Activated CD8-positive, alpha-beta memory T cell treated with anti-CD3 and anti-CD28 coated beads for 1 hour (primary cell): ENCODE results near the gene IFT52.

Experiments
- DNase-seq, 2 donors: peaks; one replicate each; pipeline ENCODE4 v3.0.0-alpha.2; 2020; ENCODE audit warnings: low read depth in 1 of 2; ENCODE audit errors: extremely low read depth in 1 of 2

IFT52 gene

GRCh38 chr20:43590392-43591303 is at the start of gene IFT52:
TSS of gene IFT52 (plus strand) at chr20:43590937. CDS start at chr20:43594699, 3,762 bp downstream.
- DNase-seq = peak; percentile 70 to 81

- DNase-seq = no peak
Measured at GRCh38 chr20:43541214-43541613, 49.5 kb upstream of the IFT52 start.

- DNase-seq = no peak
Measured at GRCh38 chr20:43542161-43542560, 48.6 kb upstream of the IFT52 start.

- no peak for DNase-seq
Measured at GRCh38 chr20:43542674-43543073, 48.1 kb upstream of the IFT52 start.

GRCh38 chr20:43543138-43543537 is 47.6 kb upstream of the IFT52 start:
- DNase-seq = no peak

GRCh38 chr20:43544501-43544900 is 46.2 kb upstream of the IFT52 start:
- DNase-seq = no peak

- DNase-seq = no peak
Measured at GRCh38 chr20:43545837-43546578, 44.7 kb upstream of the IFT52 start.

- no peak for DNase-seq
Measured at GRCh38 chr20:43548273-43548880, 42.4 kb upstream of the IFT52 start.

- no peak for DNase-seq
Measured at GRCh38 chr20:43549416-43550065, 41.2 kb upstream of the IFT52 start.

GRCh38 chr20:43550456-43550855 is 40.3 kb upstream of the IFT52 start:
- DNase-seq = no peak

GRCh38 chr20:43554369-43554768 is 36.4 kb upstream of the IFT52 start:
- no peak for DNase-seq

GRCh38 chr20:43558412-43559146 is 32.2 kb upstream of the IFT52 start, which contains the start of gene SGK2:
TSS of gene SGK2 (plus strand) at chr20:43559027. CDS start at chr20:43566496, 7,469 bp downstream.
- DNase-seq = no peak

GRCh38 chr20:43559147-43559987 is 31.4 kb upstream of the IFT52 start:
- no peak for DNase-seq

- no peak for DNase-seq
Measured at GRCh38 chr20:43560974-43561373, 29.8 kb upstream of the IFT52 start.

- no peak for DNase-seq
Measured at GRCh38 chr20:43563429-43563828, 27.3 kb upstream of the IFT52 start.

GRCh38 chr20:43563991-43564390 is 26.7 kb upstream of the IFT52 start:
- DNase-seq = no peak

GRCh38 chr20:43564455-43564854 is 26.3 kb upstream of the IFT52 start:
- no peak for DNase-seq

- no peak for DNase-seq
Measured at GRCh38 chr20:43564993-43565757, 25.6 kb upstream of the IFT52 start.

- DNase-seq = no peak
Measured at GRCh38 chr20:43565758-43566104, 25.0 kb upstream of the IFT52 start.
